ENCODE data around the gene FSIP1.

FSIP1 gene

GRCh38 chr15:39593071-39593655, 189.5 kb downstream of the FSIP1 start:
- H3K27ac ChIP-seq (ENCODE audit: low read length, poor library complexity, severe bottlenecking), result peak overlapping the region; percentile 81
- peaks cover 44 to 88% of the 10 kb centered on the region in 2 experiments for H3K36me3 ChIP-seq (ENCODE audit: control insufficient read depth in 1 of 2, insufficient read depth in 2 of 2, low read depth in 1 of 2, low read length in 2 of 2)
- H3K4me2 ChIP-seq (ENCODE audit: low read length, poor library complexity, severe bottlenecking), result peak overlapping the region; percentile 32
- peak; percentile 21 for DNase-seq
- no peak overlapping the region for H3K4ac ChIP-seq (ENCODE audit: low read depth in 1 of 2, low read length in 2 of 2)
- H2BK12ac ChIP-seq (ENCODE audit: low read length in 2 of 2), result no peak overlapping the region
- no peak overlapping the region for H4K8ac ChIP-seq (ENCODE audit: low read length)
- H3K79me1 ChIP-seq (replicated peaks; ENCODE audit: low read length, poor library complexity, severe bottlenecking), result peaks cover 2% of the 10 kb centered on the region
- no peak overlapping the region for H4K91ac ChIP-seq (ENCODE audit: low read length)
- no peaks in the 10 kb centered on the region for H3K9me3 ChIP-seq (ENCODE audit: control insufficient read depth, low read length)
- no peak overlapping the region for H2BK5ac ChIP-seq (ENCODE audit: low read depth, low read length, poor library complexity, severe bottlenecking)
- no peak overlapping the region for H2BK120ac ChIP-seq (ENCODE audit: low read depth, low read length)
- H2BK15ac ChIP-seq (ENCODE audit: low read depth, poor library complexity, severe bottlenecking), result no peak overlapping the region
- H3K4me1 ChIP-seq (ENCODE audit: control insufficient read depth, insufficient read depth, low read depth, low read length), result peaks cover 27% of the 10 kb centered on the region
- H3K9ac ChIP-seq (ENCODE audit: low read length), result no peak overlapping the region
- no peak overlapping the region for H2AK5ac ChIP-seq (ENCODE audit: low read length, severe bottlenecking)
- H3K27me3 ChIP-seq (ENCODE audit: control insufficient read depth in 1 of 2, insufficient read depth in 1 of 2, low read length in 2 of 2), result no peaks in the 10 kb centered on the region
- no peak overlapping the region for H3K23ac ChIP-seq (ENCODE audit: low read length in 2 of 2)
- H3K4me3 ChIP-seq (ENCODE audit: insufficient read depth in 1 of 2, low read depth in 1 of 2, low read length in 2 of 2), result no peak overlapping the region
- H3K14ac ChIP-seq (ENCODE audit: low read length in 2 of 2), result no peak overlapping the region
- H3K18ac ChIP-seq (ENCODE audit: low read depth in 1 of 2, low read length in 2 of 2), result no peak overlapping the region
- H2AFZ ChIP-seq (ENCODE audit: low read depth, low read length), result no peak overlapping the region
- 95% methylated on average over 15 of the region's 15 CpGs for WGBS

- no peak overlapping the region for H2BK120ac ChIP-seq (ENCODE audit: low read depth, low read length)
- peaks cover 30% of the 10 kb centered on the region for H3K4me1 ChIP-seq (ENCODE audit: control insufficient read depth, insufficient read depth, low read depth, low read length)
- no peak overlapping the region for H3K4me3 ChIP-seq (ENCODE audit: insufficient read depth in 1 of 2, low read depth in 1 of 2, low read length in 2 of 2)
- H3K23ac ChIP-seq (ENCODE audit: low read length in 2 of 2), result peak overlapping the region in 1 of 2 experiments; percentile 43
- peaks cover 2% of the 10 kb centered on the region for H3K79me1 ChIP-seq (replicated peaks; ENCODE audit: low read length, poor library complexity, severe bottlenecking)
- H4K8ac ChIP-seq (ENCODE audit: low read length), result no peak overlapping the region
- no peaks in the 10 kb centered on the region for H3K27me3 ChIP-seq (ENCODE audit: control insufficient read depth in 1 of 2, insufficient read depth in 1 of 2, low read length in 2 of 2)
- H3K9me3 ChIP-seq (ENCODE audit: control insufficient read depth, low read length), result no peaks in the 10 kb centered on the region
- peak overlapping the region; percentile 81 for H3K27ac ChIP-seq (ENCODE audit: low read length, poor library complexity, severe bottlenecking)
- no peak overlapping the region for H3K4ac ChIP-seq (ENCODE audit: low read depth in 1 of 2, low read length in 2 of 2)
- no peak overlapping the region for H4K91ac ChIP-seq (ENCODE audit: low read length)
- no peak overlapping the region for H2BK5ac ChIP-seq (ENCODE audit: low read depth, low read length, poor library complexity, severe bottlenecking)
- peak; percentile 55 for DNase-seq
- H2AFZ ChIP-seq (ENCODE audit: low read depth, low read length), result no peak overlapping the region
- H3K14ac ChIP-seq (ENCODE audit: low read length in 2 of 2), result no peak overlapping the region
- H3K4me2 ChIP-seq (ENCODE audit: low read length, poor library complexity, severe bottlenecking), result no peak overlapping the region
- H2AK5ac ChIP-seq (ENCODE audit: low read length, severe bottlenecking), result no peak overlapping the region
- H2BK12ac ChIP-seq (ENCODE audit: low read length in 2 of 2), result peak overlapping the region in 1 of 2 experiments; percentile 49
- no peak overlapping the region for H2BK15ac ChIP-seq (ENCODE audit: low read depth, poor library complexity, severe bottlenecking)
- no peak overlapping the region for H3K9ac ChIP-seq (ENCODE audit: low read length)
- H3K18ac ChIP-seq (ENCODE audit: low read depth in 1 of 2, low read length in 2 of 2), result no peak overlapping the region
- WGBS, result 82% methylated on average over 6 of the region's 6 CpGs
- peaks cover 48 to 94% of the 10 kb centered on the region in 2 experiments for H3K36me3 ChIP-seq (ENCODE audit: control insufficient read depth in 1 of 2, insufficient read depth in 2 of 2, low read depth in 1 of 2, low read length in 2 of 2)
Measured at GRCh38 chr15:39592500-39592899, 190.1 kb downstream of the FSIP1 start.

GRCh38 chr15:39591896-39592315, 190.7 kb downstream of the FSIP1 start:
- peak; percentile 37 for DNase-seq
- H3K27me3 ChIP-seq (ENCODE audit: control insufficient read depth in 1 of 2, insufficient read depth in 1 of 2, low read length in 2 of 2), result no peaks in the 10 kb centered on the region
- peaks cover 2% of the 10 kb centered on the region for H3K79me1 ChIP-seq (replicated peaks; ENCODE audit: low read length, poor library complexity, severe bottlenecking)
- H3K36me3 ChIP-seq (ENCODE audit: control insufficient read depth in 1 of 2, insufficient read depth in 2 of 2, low read depth in 1 of 2, low read length in 2 of 2), result peaks cover 53 to 100% of the 10 kb centered on the region in 2 experiments
- no peak overlapping the region for H3K18ac ChIP-seq (ENCODE audit: low read depth in 1 of 2, low read length in 2 of 2)
- no peak overlapping the region for H2BK5ac ChIP-seq (ENCODE audit: low read depth, low read length, poor library complexity, severe bottlenecking)
- peak overlapping the region; percentile 17 for H3K27ac ChIP-seq (ENCODE audit: low read length, poor library complexity, severe bottlenecking)
- no peak overlapping the region for H2BK12ac ChIP-seq (ENCODE audit: low read length in 2 of 2)
- H3K9ac ChIP-seq (ENCODE audit: low read length), result no peak overlapping the region
- no peak overlapping the region for H2BK15ac ChIP-seq (ENCODE audit: low read depth, poor library complexity, severe bottlenecking)
- no peak overlapping the region for H3K4me3 ChIP-seq (ENCODE audit: insufficient read depth in 1 of 2, low read depth in 1 of 2, low read length in 2 of 2)
- H4K91ac ChIP-seq (ENCODE audit: low read length), result no peak overlapping the region
- H3K9me3 ChIP-seq (ENCODE audit: control insufficient read depth, low read length), result no peaks in the 10 kb centered on the region
- H2AFZ ChIP-seq (ENCODE audit: low read depth, low read length), result no peak overlapping the region
- no peak overlapping the region for H2AK5ac ChIP-seq (ENCODE audit: low read length, severe bottlenecking)
- H3K23ac ChIP-seq (ENCODE audit: low read length in 2 of 2), result no peak overlapping the region
- no peak overlapping the region for H3K4me2 ChIP-seq (ENCODE audit: low read length, poor library complexity, severe bottlenecking)
- H3K14ac ChIP-seq (ENCODE audit: low read length in 2 of 2), result no peak overlapping the region
- peaks cover 33% of the 10 kb centered on the region for H3K4me1 ChIP-seq (ENCODE audit: control insufficient read depth, insufficient read depth, low read depth, low read length)
- H3K4ac ChIP-seq (ENCODE audit: low read depth in 1 of 2, low read length in 2 of 2), result no peak overlapping the region
- no peak overlapping the region for H4K8ac ChIP-seq (ENCODE audit: low read length)
- no CpG with 5 or more reads among the region's 2 CpGs for WGBS
- H2BK120ac ChIP-seq (ENCODE audit: low read depth, low read length), result no peak overlapping the region

- H3K14ac ChIP-seq (ENCODE audit: low read length in 2 of 2), result no peak overlapping the region
- peaks cover 33% of the 10 kb centered on the region for H3K4me1 ChIP-seq (ENCODE audit: control insufficient read depth, insufficient read depth, low read depth, low read length)
- no peak overlapping the region for H2BK5ac ChIP-seq (ENCODE audit: low read depth, low read length, poor library complexity, severe bottlenecking)
- peak overlapping the region; percentile 17 for H3K27ac ChIP-seq (ENCODE audit: low read length, poor library complexity, severe bottlenecking)
- no peaks in the 10 kb centered on the region for H3K27me3 ChIP-seq (ENCODE audit: control insufficient read depth in 1 of 2, insufficient read depth in 1 of 2, low read length in 2 of 2)
- no peaks in the 10 kb centered on the region for H3K9me3 ChIP-seq (ENCODE audit: control insufficient read depth, low read length)
- no peak overlapping the region for H3K23ac ChIP-seq (ENCODE audit: low read length in 2 of 2)
- no peak overlapping the region for H2BK12ac ChIP-seq (ENCODE audit: low read length in 2 of 2)
- H3K79me1 ChIP-seq (replicated peaks; ENCODE audit: low read length, poor library complexity, severe bottlenecking), result peaks cover 2% of the 10 kb centered on the region
- 99% methylated on average over 10 of the region's 11 CpGs for WGBS
- H2AK5ac ChIP-seq (ENCODE audit: low read length, severe bottlenecking), result no peak overlapping the region
- H3K36me3 ChIP-seq (ENCODE audit: control insufficient read depth in 1 of 2, insufficient read depth in 2 of 2, low read depth in 1 of 2, low read length in 2 of 2), result peaks cover 57 to 100% of the 10 kb centered on the region in 2 experiments
- H2AFZ ChIP-seq (ENCODE audit: low read depth, low read length), result no peak overlapping the region
- H3K18ac ChIP-seq (ENCODE audit: low read depth in 1 of 2, low read length in 2 of 2), result no peak overlapping the region
- H4K8ac ChIP-seq (ENCODE audit: low read length), result no peak overlapping the region
- no peak overlapping the region for H3K4me3 ChIP-seq (ENCODE audit: insufficient read depth in 1 of 2, low read depth in 1 of 2, low read length in 2 of 2)
- H3K9ac ChIP-seq (ENCODE audit: low read length), result no peak overlapping the region
- no peak overlapping the region for H3K4ac ChIP-seq (ENCODE audit: low read depth in 1 of 2, low read length in 2 of 2)
- H4K91ac ChIP-seq (ENCODE audit: low read length), result no peak overlapping the region
- no peak overlapping the region for H2BK15ac ChIP-seq (ENCODE audit: low read depth, poor library complexity, severe bottlenecking)
- DNase-seq, result peak; percentile 27
- no peak overlapping the region for H3K4me2 ChIP-seq (ENCODE audit: low read length, poor library complexity, severe bottlenecking)
- H2BK120ac ChIP-seq (ENCODE audit: low read depth, low read length), result no peak overlapping the region
Measured at GRCh38 chr15:39591141-39591895, 191.3 kb downstream of the FSIP1 start.
